HL-60/S4 treated with phorbol 12-myristate 13-acetate at 8.2 ng/mL for 4 days and 3 days (cell line): ENCODE data around the gene TOGARAM1.
"Not testable (repeated sequence)": the region's sequence is repeated elsewhere in the genome, so short reads cannot be mapped to it uniquely, and the experiment has no call there.

Experiments
- in situ Hi-C: fragments of 300-500 bp; cut with MboI; formaldehyde crosslinking; loops from 2 replicates; pipeline ENCODE4 v1.15.0; 2022; ENCODE audit warnings: low sequenced_read_pairs

The TOGARAM1 gene

GRCh38 chr14:45038256-45038655 lies 76.3 kb downstream of the TOGARAM1 start:
- in situ Hi-C loops = no loop called here

DNA sequence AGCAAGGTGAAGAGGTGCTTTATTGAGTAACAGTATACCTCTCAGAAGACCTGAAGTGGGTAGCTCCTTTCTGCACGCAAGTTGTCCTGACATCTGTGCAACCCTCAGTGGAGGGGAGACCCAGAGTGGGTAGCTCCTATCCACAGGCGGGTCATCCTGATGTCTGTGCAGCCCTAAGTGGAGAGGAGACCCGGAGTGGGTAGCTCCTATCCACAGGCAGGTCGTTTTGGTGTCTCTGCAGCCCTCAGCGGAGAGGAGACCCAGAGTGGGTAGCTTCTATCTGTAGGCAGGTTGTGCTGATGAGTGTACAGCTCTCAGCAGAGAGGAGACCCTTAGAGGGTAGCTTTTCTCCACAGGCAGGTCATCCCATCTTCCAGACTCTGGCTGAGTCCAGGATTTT lies 76.9 kb downstream of the TOGARAM1 start:
- in situ Hi-C loops = no loop called here

DNA sequence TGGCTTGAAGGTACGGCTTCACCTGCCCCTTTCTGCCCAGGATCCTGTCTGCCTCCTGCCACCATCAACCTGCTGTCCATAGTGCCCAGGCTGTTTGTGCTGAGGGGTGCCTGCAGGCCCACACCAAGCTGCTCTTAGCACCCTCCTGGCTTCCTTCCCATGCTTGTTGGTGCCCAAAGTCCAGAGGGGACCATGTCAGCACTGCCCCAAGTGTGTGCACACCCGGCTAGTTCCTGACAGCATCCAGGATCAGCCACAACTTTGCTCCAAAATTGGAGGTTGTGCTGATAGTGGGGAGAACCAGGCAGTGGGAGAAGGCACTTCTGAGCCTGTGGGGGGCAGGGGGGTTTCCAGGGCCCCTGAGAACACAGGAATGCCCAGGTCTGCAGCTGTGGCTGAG lies 77.4 kb downstream of the TOGARAM1 start:
- in situ Hi-C loops = no loop called here

- in situ Hi-C loops = no loop called here
Observed at GRCh38 chr14:45041641-45042040, 79.7 kb downstream of the TOGARAM1 start.

GRCh38 chr14:45044638-45045037 lies 82.6 kb downstream of the TOGARAM1 start:
- in situ Hi-C loops = no loop called here

DNA sequence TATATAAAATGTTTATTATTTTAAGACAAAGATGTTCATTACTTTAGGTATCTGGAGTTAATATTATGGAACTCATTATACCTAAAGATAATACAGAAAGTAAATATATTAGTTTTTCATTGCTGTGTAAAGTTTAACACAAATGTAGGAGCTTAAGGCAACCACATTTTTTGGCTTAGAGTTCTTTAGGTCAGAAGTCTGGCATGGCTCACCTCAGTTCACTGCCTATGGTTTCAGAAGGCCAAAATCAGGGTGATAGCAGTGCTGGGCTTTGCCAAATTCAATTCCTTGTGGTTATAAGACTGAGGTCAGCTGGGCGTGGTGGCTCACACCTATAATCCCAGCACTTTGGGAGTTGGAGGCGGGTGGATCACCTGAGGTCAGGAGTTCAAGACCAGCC lies 86.4 kb downstream of the TOGARAM1 start:
- in situ Hi-C loops = no loop called here

DNA sequence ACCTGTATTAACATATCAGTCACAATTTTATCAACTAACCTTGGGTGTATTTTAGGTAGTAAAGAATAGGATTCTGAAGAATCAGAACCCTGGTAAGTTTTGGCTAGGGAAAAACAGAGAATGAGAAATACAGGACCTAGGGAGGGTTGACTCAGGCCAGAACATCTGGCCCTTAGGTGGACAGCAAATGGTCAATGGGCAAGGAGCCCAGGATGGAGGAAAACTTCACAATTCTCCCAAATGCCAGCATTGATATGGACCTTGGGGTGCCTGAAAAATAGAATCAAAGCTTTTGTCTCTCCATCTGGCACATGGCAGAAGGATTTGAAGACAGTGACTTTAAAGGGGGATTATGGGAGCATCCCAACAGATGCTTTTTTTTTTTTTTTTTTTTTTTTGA lies 89.2 kb downstream of the TOGARAM1 start:
- in situ Hi-C loops = no loop called here

DNA sequence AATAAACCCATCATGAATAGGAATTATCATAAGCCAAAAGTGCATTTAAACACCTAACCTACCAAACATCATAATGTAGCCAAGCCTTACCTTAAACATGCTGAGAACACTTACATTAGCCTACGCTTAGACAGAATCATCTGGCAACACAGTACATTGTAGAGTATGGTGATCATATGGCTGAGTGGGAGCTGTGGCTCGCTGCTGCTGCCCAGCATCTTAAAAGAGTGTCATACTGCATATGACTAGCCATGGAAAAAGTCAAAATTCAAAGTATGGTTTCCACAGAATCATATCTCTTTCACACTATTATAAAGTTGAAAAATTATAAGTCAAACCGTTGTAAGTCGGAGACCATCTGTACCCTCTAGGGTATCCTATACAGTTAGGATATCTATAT lies 89.9 kb downstream of the TOGARAM1 start:
- in situ Hi-C loops = no loop called here

DNA sequence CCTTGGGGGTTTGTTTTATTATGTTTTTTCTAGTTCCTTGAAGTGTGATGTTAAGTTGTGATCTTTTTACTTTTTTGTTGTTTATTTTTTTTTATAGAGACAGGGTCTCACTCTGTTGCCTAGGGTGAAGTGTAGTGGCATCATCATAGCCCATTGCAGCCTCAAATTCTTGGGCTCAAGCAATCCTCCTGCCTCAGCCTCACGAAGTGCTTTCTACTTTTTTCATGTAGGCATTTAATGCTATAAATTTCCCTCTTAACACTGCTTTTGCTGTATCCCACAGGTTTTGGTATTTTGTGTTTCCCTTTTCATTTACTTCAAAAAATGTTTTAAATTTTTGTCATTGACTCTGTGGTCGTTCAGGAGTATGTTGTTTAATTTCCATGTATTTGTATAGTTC lies 95.4 kb downstream of the TOGARAM1 start:
- in situ Hi-C loops = no loop called here

DNA sequence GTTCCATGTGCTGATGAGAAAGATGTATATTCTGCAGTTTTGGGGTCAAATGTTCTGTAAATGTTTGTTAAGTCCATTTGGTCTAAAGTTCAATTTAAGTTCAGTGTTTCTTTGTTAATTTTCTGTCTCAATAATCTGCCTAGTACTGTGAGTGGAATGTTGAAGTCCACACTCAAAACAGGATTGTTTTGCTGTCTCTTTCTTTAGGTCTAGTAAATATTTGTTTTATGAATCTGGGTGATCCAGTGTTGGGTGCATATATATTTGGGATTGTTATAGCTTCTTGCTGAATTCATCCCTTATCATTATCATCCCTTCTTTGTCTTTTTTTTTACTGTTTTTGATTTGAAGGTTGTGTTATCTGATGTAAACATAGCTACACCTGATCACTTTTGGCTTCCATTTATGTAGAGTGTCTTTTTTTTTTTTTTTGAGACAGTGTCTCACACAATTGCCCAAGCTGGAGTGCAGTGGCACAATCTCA lies 95.9 kb downstream of the TOGARAM1 start:
- in situ Hi-C loops = no loop called here

DNA sequence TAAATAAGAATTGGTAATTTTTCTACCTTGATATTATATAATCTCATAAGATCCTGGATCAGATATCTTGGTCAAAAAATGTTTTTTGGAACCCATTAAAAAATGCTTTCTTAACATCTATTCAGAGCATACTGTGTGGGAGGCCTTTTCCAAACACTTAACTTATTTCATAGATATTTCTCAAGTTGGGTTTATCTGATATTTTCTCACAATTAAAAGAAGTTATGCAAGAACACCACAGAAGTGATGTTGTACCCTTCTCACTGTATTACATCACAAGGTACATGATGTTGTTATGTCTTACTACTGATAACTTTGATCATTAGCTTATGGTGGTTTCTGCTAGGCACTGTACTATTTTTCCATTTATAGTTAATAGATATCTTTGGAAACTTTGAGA lies 98.6 kb downstream of the TOGARAM1 start:
- in situ Hi-C loops = no loop called here

DNA sequence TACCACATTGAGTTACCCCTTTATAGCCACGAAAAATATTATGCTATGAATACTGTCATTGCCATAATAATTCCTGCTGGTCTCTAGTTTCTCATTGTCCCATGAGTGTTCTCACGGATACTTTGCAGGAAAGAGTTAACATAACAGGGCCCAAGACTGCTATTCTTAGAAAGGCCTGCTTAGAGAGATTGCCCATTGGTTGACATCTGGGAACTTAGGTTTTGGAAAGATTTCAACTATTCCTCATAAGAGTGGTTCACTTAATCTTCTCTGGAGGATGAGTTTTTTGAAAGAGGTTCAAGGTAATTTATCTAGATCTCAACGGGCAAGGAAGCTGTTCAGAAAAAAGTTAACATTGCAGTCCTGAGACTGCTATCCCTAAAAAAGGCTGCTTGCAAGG lies 103.5 kb downstream of the TOGARAM1 start:
- in situ Hi-C loops = no loop called here

GRCh38 chr14:45065956-45066355 lies 104.0 kb downstream of the TOGARAM1 start:
- in situ Hi-C loops = no loop called here

DNA sequence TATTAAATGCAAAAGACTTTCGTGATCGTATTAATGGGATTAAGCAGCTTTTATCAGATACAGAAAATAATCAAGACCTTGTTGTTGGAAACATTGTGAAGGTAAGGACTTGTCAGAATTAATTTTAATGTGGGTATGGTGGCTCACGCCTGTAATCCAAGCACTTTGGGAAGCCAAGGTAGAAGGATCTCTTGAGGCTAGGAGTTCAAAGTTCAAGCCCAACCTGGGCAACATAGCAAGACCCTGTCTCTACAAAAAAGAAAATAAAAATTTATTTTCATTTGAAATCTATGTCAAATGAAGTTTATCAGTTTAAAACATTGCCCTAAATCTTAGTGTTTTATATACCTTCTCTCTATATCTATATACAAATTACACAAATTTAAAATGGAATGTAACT lies 104.7 kb downstream of the TOGARAM1 start:
- in situ Hi-C loops = no loop called here

DNA sequence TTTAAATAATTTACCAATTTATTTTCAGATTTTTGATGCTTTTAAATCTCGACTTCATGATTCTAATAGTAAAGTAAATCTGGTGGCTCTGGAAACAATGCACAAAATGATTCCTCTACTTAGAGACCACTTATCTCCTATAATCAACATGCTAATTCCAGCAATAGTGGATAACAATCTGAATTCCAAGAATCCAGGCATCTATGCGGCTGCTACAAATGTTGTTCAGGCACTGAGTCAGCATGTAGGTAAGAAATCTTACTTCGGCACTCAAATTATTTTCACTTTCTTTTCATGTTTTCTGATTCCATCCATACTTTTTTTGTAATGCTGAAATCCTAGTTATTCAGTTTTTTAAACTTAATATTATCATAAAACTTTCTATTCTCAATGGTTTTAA lies 106.4 kb downstream of the TOGARAM1 start:
- in situ Hi-C loops = no loop called here

DNA sequence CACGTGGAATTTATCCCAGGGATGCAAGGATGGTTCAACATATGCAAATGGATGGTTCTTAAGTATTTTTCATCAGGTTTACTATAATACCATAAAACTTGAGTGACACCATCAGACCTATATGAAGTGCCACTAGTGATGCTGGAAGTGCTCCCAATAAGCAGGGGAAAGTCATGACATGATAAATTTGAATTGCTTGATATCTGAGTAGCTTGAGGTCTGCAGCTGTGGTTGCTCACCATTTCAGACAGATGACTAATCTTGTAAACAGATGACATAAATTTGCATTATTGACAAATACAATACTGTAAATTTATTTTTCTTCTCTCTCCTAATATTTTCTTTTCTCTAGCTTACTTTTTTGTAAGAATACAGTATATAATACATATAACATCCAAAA lies 108.2 kb downstream of the TOGARAM1 start:
- in situ Hi-C loops = no loop called here

- in situ Hi-C loops = no loop called here
Observed at GRCh38 chr14:45072126-45072525, 110.1 kb downstream of the TOGARAM1 start.

DNA sequence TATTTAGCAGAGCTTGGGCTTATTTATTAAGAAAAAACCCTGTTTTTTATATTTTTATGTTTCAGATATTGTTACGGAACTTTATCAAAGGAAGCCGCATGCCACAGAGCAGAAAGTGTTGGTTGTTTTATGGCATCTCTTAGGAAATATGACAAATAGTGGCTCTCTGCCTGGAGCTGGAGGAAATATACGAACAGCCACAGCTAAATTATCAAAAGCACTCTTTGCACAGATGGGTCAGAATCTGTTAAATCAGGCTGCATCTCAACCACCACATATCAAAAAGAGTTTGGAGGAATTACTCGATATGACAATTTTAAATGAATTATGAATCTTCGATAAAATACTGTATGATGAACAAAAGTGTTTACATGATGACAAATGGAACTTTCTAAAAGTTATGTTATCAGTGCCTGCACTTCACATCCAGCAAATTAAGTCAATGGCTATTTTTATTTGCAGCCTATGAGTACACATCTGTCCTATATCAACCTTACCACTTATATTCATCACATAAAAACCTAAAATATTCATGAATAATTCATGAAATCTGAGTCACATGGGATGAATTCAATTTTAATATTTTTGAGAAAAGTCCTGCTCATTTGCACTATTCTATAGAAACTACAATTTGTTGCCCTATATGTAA lies 111.4 kb downstream of the TOGARAM1 start:
- in situ Hi-C loops = no loop called here

GRCh38 chr14:45078323-45078722 lies 116.3 kb downstream of the TOGARAM1 start:
- in situ Hi-C loops = no loop called here

GRCh38 chr14:45080416-45080968 lies 118.5 kb downstream of the TOGARAM1 start:
- in situ Hi-C loops = not testable (repeated sequence)

GRCh38 chr14:45081096-45081495 lies 119.1 kb downstream of the TOGARAM1 start:
- in situ Hi-C loops = not testable (repeated sequence)

- in situ Hi-C loops = no loop called here
Observed at GRCh38 chr14:45082420-45082819, 120.4 kb downstream of the TOGARAM1 start.

GRCh38 chr14:45083617-45083975 lies 121.6 kb downstream of the TOGARAM1 start:
- in situ Hi-C loops = no loop called here
